ENCODE results near the gene ZNF99. TPM values are rescaled to one million over a fixed set of nuclear protein-coding genes. Genes with fewer than 3 reads are reported as not detected.

Gene ZNF99
- not detected for total RNA-seq

- intact Hi-C loops (cut with micrococcal nuclease): no loop called here
- Mint-ChIP-seq H3K4me3 (no peak within 1 kb of the TSS), H3K27me3 (no peaks in the 10 kb centered on the region), H3K9me3 (peaks cover 8% of the 10 kb centered on the region), H3K4me1 (ENCODE audit: low read depth) (no peaks in the 10 kb centered on the region), H3K27ac (no peak within 1 kb of the TSS), H3K36me3 (ENCODE audit: low read depth) (no peaks in the 10 kb centered on the region)
- DNase-seq (no peak), ATAC-seq (no peak)
- POLR2A ChIA-PET: no interaction called here
- TF ChIP-seq, protein P1, sequence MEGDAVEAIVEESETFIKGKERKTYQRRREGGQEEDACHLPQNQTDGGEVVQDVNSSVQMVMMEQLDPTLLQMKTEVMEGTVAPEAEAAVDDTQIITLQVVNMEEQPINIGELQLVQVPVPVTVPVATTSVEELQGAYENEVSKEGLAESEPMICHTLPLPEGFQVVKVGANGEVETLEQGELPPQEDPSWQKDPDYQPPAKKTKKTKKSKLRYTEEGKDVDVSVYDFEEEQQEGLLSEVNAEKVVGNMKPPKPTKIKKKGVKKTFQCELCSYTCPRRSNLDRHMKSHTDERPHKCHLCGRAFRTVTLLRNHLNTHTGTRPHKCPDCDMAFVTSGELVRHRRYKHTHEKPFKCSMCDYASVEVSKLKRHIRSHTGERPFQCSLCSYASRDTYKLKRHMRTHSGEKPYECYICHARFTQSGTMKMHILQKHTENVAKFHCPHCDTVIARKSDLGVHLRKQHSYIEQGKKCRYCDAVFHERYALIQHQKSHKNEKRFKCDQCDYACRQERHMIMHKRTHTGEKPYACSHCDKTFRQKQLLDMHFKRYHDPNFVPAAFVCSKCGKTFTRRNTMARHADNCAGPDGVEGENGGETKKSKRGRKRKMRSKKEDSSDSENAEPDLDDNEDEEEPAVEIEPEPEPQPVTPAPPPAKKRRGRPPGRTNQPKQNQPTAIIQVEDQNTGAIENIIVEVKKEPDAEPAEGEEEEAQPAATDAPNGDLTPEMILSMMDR (IDR thresholded peaks at IDR 0.05): no peak
- CTCF ChIA-PET: no interaction called here
Observed at GRCh38 chr19:22783651-22784410, at the start of gene ZNF99. ZNF99 (minus strand) TSS chr19:22784151; CDS start chr19:22784016, 135 bp downstream.

DNA sequence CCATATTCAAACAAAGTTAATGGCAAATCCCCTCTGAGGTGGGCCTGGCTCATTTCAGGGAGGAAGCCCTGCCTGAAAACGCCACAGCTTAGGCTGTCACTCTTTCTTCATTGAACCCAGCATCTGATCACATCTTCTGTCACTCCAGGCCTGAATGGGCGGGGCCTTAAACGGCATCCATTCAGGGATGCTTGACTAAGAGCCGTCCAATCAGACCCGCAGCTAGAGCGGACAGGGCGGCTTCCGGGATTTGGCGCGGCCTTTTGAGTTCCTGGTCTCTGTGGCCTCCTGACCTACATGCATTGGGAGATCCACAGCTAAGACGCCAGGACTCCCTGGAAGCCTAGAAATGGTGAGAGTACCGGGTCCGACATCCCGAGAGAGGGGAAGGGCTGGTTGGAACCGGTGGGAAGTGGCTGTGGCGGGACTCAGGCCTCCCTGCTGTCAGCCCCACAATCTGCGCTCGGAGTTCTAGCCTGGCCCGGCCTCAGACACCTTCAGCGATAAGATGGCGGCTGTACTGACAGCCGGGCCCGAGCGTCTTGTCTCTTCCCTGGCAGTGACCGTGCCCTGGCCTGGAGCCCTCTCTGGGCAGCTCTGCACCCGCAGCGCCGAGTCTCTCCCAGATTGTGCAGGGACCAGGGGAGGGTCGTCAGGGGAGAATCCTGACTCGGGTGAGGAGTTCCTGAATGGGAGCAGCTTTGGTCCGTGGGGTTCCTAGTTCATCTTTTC is 48.2 kb upstream of the ZNF99 start, which contains the start of gene ZNF723:
Gene ZNF723 (plus strand): TSS at position 261 of the 732 bp plus-strand sequence. CDS start 89 bp downstream, at position 350.
- intact Hi-C loops (cut with micrococcal nuclease): no loop called here
- Mint-ChIP-seq H3K27me3 (no peaks in the 10 kb centered on the region), H3K36me3 (ENCODE audit: low read depth) (peaks cover 3% of the 10 kb centered on the region), H3K4me3 (no peak within 1 kb of the TSS), H3K4me1 (ENCODE audit: low read depth) (no peaks in the 10 kb centered on the region), H3K27ac (no peak within 1 kb of the TSS), H3K9me3 (peaks cover 18% of the 10 kb centered on the region)
- ATAC-seq (no peak), DNase-seq (no peak)
- ChIA-PET CTCF (no interaction called here), POLR2A (no interaction called here)
- TF ChIP-seq, protein P1 (IDR thresholded peaks at IDR 0.05): no peak

GRCh38 chr19:22831211-22831610 is 47.3 kb upstream of the ZNF99 start:
- H3K27me3 Mint-ChIP-seq: no peaks in the 10 kb centered on the region
- ATAC-seq: no peak
- CTCF ChIA-PET: no interaction called here
- H3K4me3 Mint-ChIP-seq: no peak overlapping the region
- TF ChIP-seq, protein P1 (IDR thresholded peaks at IDR 0.05): no peak
- intact Hi-C loops (cut with micrococcal nuclease): no loop called here
- H3K27ac Mint-ChIP-seq: no peak overlapping the region
- no peaks in the 10 kb centered on the region for H3K4me1 Mint-ChIP-seq (ENCODE audit: low read depth)
- DNase-seq: no peak
- H3K36me3 Mint-ChIP-seq (ENCODE audit: low read depth): peaks cover 3% of the 10 kb centered on the region
- peaks cover 19% of the 10 kb centered on the region for H3K9me3 Mint-ChIP-seq
- POLR2A ChIA-PET: no interaction called here

- Mint-ChIP-seq H3K36me3 (ENCODE audit: low read depth) (no peaks in the 10 kb centered on the region), H3K27me3 (no peaks in the 10 kb centered on the region), H3K9me3 (peaks cover 32% of the 10 kb centered on the region), H3K4me3 (no peak overlapping the region), H3K27ac (no peak overlapping the region), H3K4me1 (ENCODE audit: low read depth) (no peaks in the 10 kb centered on the region)
- ATAC-seq (no peak), DNase-seq (no peak)
- POLR2A ChIA-PET: no interaction called here
- intact Hi-C loops (cut with micrococcal nuclease): no loop called here
- CTCF ChIA-PET: no interaction called here
- TF ChIP-seq, protein P1 (IDR thresholded peaks at IDR 0.05): no peak
Observed at GRCh38 chr19:22814124-22814523, 30.2 kb upstream of the ZNF99 start.
